Stimulated activated CD4-positive, alpha-beta T cell treated with anti-CD3 and anti-CD28 coated beads, Interleukin-15, amount 100 ng/mL, for 48 hours (primary cell): ENCODE data around the gene ALDOB.

Experiments
- DNase-seq, 2 donors: peaks; one replicate each; pipeline ENCODE4 v3.0.0-alpha.2; 2020; ENCODE audit warnings: low read depth in 2 of 2

The ALDOB gene

GRCh38 chr9:101435601-101436079 is at the start of gene ALDOB:
Gene ALDOB (minus strand): TSS chr9:101435774. CDS start chr9:101430887, 4,887 bp downstream.
- no peak for DNase-seq

- no peak for DNase-seq
Observed at GRCh38 chr9:101484046-101484445, 48.5 kb upstream of the ALDOB start.

- DNase-seq = no peak
Observed at GRCh38 chr9:101481261-101481660, 45.7 kb upstream of the ALDOB start.

DNA sequence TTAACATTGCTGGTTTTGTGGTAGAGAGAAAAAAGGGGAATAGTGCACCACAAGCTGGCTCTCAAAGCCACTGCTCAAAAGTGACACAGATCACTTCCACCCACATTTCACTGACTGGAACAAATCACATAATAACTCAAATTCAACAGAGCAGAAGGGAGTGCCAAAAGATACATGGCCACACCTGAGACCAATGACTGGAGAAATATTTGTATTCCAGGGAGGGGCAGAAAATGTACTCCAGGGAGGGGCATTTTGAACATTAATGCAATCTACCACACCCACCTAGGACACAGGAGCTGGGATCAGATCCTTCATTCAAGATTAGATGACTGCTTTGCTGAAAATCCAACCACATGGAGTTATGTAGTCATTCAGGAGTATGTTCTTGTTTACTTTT is 44.8 kb upstream of the ALDOB start:
- no peak for DNase-seq

DNA sequence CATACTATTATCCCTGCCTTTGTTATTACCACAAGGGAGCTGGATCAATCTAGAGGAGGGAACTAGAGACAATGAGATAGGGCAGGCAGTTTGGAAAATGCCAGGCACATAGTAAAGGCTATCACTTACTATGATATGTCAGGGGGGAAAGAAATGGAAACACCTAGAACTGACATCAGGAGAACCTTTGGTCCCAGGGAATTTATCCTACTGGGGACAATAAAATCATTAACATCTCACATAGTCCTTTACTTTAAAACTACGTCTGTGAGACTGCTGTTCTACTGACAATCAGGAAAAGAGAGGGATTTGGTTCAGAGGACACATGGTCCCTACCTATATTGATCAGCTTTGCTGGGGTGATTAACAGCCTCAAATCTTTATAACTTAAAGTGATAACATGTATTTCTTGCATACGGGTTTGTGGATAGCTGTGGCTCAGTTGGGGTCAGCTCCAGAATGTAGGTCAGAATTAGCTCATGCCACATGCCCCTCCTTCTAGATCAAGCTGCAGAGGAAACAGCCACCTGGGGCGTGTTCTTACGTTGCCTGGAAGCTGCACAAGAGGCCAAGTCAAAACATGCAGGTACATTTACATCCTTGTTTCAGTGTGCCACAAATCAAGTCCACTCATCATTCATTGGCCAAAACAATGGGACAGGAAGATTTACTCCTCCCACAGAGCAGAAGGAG is 43.9 kb upstream of the ALDOB start:
- no peak for DNase-seq

- DNase-seq = no peak
Observed at GRCh38 chr9:101478906-101479305, 43.3 kb upstream of the ALDOB start.

DNA sequence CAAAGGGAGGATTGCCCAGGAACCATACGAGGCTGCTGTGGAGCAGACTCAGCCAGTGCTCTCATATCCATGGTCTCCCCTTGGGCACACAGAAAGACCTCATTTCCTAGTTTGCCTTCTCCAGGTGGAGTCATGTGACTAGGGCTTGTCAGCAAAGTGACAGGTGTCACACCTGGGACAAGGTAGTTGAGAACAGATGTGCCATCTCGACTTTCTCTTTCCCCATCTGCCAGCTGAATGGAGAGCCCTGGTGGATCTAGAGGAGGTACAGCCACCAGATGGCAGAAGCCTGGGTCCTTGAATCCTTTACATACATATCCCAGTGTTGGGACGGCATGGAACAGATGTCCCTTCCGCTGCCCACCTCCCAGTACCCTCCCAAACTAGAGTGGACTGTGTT is 42.9 kb upstream of the ALDOB start:
- DNase-seq = no peak

DNA sequence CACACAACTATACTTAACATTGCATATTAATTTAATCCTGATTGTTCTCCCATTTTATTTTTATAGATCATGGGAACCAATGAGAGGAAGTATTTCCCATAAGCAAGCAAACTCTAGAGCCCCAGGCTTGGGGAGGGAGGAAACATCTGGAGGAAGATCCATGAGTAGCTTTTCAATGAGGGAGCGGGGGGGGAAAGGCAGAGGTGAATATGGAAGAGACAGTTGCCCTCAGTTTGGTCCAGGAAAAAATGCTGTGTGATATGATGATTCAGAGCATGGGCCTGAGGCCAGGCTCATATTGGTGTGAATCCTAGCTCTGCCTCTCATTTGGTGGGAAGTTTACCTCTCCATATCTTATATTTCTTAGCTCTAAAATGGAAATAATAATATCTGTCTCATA is 42.2 kb upstream of the ALDOB start:
- DNase-seq = no peak

GRCh38 chr9:101477214-101477613 is 41.6 kb upstream of the ALDOB start:
- no peak for DNase-seq

- no peak for DNase-seq
Observed at GRCh38 chr9:101476576-101477208, 41.1 kb upstream of the ALDOB start.

DNA sequence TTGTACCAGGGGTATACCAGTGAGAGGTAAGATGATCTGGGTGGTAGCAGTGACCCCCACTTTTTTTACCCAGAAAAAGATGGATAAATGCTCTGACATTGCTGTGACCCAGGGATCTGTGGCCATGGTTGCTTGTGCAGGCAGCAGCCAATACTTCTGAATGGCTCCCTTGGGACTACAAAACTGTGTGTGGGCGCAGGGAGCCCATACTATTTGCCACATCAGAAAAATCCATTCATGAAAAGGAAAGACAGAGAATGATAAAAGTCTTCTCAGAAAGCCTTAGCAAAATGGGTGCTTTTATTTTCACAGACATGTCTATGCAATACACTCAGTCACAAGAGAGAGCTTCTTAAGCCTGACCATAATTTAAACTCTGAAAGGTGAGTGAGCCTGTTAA is 37.3 kb upstream of the ALDOB start:
- no peak for DNase-seq

DNA sequence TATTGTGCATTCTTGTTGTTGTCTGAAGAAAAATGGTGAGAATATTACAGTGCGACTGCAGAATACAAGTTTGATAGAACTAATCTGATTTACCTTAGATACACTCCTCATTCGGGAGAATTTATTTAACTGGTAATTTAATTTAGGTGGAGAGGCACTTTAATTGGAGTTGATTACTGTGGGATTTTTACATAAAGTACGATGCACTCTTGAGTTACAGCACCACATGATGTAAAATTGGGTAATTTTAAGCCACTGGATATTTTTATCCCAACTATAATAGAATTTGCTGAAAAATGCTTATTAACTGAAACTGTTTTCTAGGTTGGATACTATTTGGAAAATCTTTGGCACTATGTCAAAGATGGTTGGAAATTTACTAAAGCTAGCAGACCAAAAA is 35.4 kb upstream of the ALDOB start:
- DNase-seq = no peak

- DNase-seq = no peak
Observed at GRCh38 chr9:101470021-101470420, 34.4 kb upstream of the ALDOB start.

- DNase-seq = no peak
Observed at GRCh38 chr9:101469026-101469425, 33.5 kb upstream of the ALDOB start.

GRCh38 chr9:101468116-101468515 is 32.5 kb upstream of the ALDOB start:
- DNase-seq = no peak

DNA sequence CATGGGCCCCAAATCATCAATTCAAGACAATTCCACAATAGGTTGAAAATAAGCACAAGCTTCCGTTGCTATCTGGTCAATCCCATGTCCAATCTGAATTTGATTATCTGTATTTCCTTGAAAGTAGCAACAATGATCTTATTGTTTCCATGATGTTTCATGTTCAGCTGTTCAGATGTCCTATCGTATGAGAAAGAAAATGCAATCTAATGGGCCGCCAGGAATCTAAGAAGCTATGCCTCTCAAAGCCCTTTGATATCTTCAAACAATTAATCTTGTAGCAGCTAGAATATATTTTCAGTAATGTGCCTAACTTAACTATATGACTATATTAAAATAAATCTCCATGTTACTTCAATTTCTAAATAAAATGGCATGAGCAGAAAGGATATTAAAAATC is 32.1 kb upstream of the ALDOB start:
- no peak for DNase-seq

GRCh38 chr9:101466863-101467262 is 31.3 kb upstream of the ALDOB start:
- DNase-seq = no peak

DNA sequence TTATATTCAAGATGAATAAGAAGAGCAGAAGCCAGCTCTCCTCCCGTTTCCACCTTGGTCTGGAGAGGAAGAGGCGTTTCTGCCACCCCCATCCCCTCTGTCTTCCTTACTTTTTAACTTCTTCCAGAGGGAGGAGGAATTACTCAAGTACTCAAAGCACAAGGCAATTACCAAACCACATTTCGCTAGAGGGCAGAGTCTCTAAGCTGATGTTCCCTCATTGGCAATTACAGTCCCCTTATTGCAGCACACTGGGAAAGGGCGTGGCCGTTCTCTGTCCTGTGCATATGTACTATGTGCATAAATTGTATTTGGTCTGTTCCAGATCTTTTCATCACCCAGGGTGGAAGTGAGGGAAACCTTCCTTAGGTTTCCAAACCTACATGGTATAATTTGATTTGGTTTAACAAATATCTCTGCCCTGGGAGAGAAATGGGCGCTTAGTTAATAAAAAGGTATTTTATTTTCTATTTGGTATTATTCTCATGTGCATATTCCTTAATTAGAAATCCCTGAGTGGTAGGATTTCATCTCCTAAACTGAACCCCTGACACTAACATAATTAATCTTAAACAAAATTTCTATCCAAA is 29.8 kb upstream of the ALDOB start:
- no peak for DNase-seq

DNA sequence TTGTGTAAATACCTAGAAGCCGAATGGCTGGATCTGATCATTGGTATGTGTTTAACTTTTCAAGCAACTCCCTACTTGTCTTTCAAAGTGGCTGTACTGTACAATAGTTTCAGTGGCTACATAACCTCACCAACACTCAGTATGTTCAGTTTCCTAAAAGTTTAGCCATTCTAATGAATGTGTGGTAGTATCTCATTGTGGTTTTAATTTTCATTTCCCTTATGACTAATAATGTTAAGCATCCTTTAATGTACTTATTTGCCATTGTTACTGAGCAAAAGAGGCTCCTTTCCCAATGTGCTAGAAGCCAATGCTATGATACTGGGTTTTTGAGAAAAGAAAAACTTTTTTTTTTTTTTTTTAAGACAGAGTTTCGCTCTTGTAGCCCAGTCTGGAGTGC is 27.8 kb upstream of the ALDOB start:
- no peak for DNase-seq

DNA sequence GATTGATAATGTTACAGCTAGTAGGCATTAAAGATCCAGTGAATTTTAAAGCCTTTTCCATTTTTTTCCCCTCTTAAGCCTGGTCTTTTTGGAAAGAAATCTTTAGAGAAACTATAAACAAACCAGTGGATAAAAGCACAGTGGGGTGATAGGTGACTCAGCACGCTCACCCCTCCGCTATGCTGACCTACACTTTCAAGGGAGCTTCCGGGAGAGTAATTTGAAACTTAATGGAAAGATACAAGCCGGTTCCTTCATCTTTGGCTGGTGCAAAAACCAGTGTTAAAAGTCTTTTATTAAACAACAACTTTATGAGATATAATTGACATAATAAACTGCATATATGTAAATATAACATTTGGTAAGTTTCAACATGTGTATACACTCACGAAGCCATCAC is 27.0 kb upstream of the ALDOB start:
- no peak for DNase-seq

- no peak for DNase-seq
Observed at GRCh38 chr9:101460965-101461364, 25.4 kb upstream of the ALDOB start.

GRCh38 chr9:101458963-101459631 is 23.5 kb upstream of the ALDOB start:
- DNase-seq = no peak

DNA sequence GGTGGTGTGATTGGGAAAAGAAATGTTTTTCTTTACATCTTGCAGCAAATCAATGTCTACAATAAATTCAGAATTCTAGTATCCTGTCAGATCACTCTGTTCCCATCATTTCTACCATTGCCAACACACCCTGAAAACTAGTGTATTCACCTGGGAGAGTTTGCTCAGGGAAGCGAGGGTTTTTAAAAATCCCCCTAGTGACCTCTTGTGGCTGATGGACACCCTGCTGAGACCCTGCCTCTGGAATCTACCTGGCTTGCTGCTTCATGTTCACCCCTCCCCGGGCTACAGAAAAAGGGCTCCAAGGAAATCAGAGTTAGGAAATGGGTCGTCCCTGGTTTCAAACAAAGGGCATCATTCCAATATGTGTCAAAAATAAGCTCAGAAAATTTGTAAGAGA is 21.4 kb upstream of the ALDOB start:
- no peak for DNase-seq
